ENCODE data around the gene STXBP1. TPM values are rescaled to one million over a fixed set of nuclear protein-coding genes. Genes with fewer than 3 reads are reported as not detected.
A peak's percentile ranks its signal among the peaks of the same experiment; 100 is the strongest.

STXBP1 gene
- total and polyA plus RNA-seq, 8 donors: 14.3 to 46.4 (median 22.0) TPM

- TF ChIP-seq CTCF (IDR thresholded peaks at IDR 0.05): no peak
- no peak for FAIRE-seq
- Histone ChIP-seq H3K4me3 (no peak overlapping the region), H3K27ac (no peak overlapping the region), H3K4me1 (no peaks in the 10 kb centered on the region), H3K36me3 (no peaks in the 10 kb centered on the region), H3K27me3 (no peaks in the 10 kb centered on the region), H3K9me3 (no peaks in the 10 kb centered on the region)
- no peak for DNase-seq
- intact Hi-C loops (cut with DNase I): loop anchor here in 1 of 3 donors (10.0 kb wide), 1 partner anchor 204 kb away; no protein-coding TSS in a partner anchor
- WGBS, 2 donors: 86 to 88% methylated on average over 8 of the region's 8 CpGs
- no peak for ATAC-seq
These were observed 116.7 kb downstream of the STXBP1 start for GRCh38 chr9:127728808-127729207.

GRCh38 chr9:127729522-127730256 is 117.6 kb downstream of the STXBP1 start:
- intact Hi-C loops (cut with DNase I): loop anchor here in 2 of 3 donors (5.0 to 10.0 kb wide), 3 partner anchors 137 to 235 kb away; no protein-coding TSS in a partner anchor

GRCh38 chr9:127730262-127730661 is 118.2 kb downstream of the STXBP1 start:
- DNase-seq: peak in 1 of 6 donors; percentile 61
- Histone ChIP-seq H3K27me3 (no peaks in the 10 kb centered on the region), H3K9me3 (no peaks in the 10 kb centered on the region), H3K4me1 (peaks cover 0 to 6% (median 4%) of the 10 kb centered on the region in 3 donors), H3K27ac (no peak overlapping the region), H3K4me3 (no peak overlapping the region), H3K36me3 (no peaks in the 10 kb centered on the region)
- no peak for ATAC-seq
- 87 to 91% methylated on average over 9 of the region's 9 CpGs for WGBS, 2 donors
- no peak for TF ChIP-seq CTCF (IDR thresholded peaks at IDR 0.05)
- no peak for FAIRE-seq
- intact Hi-C loops (cut with DNase I): loop anchor here in 2 of 3 donors (5.0 to 10.0 kb wide), 2 partner anchors 138 to 235 kb away; no protein-coding TSS in a partner anchor

More at GRCh38 chr9:127729522-127730256, 117.6 kb downstream of the STXBP1 start:
- H3K36me3 ChIP-seq: no peaks in the 10 kb centered on the region
- peaks cover 0 to 6% (median 4%) of the 10 kb centered on the region in 3 donors for H3K4me1 ChIP-seq
- H3K27ac ChIP-seq: no peak overlapping the region
- TF ChIP-seq CTCF (IDR thresholded peaks at IDR 0.05): no peak
- DNase-seq: no peak
- 86 to 93% methylated on average over 18 of the region's 18 CpGs for WGBS, 2 donors
- no peak for FAIRE-seq
- no peaks in the 10 kb centered on the region for H3K9me3 ChIP-seq
- ATAC-seq: no peak
- H3K27me3 ChIP-seq: no peaks in the 10 kb centered on the region
- H3K4me3 ChIP-seq: no peak overlapping the region

- FAIRE-seq: no peak
- Histone ChIP-seq H3K27ac (no peak overlapping the region), H3K4me1 (peaks cover 0 to 6% (median 4%) of the 10 kb centered on the region in 3 donors), H3K4me3 (no peak overlapping the region), H3K36me3 (no peaks in the 10 kb centered on the region), H3K9me3 (no peaks in the 10 kb centered on the region), H3K27me3 (no peaks in the 10 kb centered on the region)
- no peak for ATAC-seq
- no peak for TF ChIP-seq CTCF (IDR thresholded peaks at IDR 0.05)
- DNase-seq: peak in 1 of 6 donors; percentile 57
- 82 to 86% methylated on average over 9 of the region's 9 CpGs for WGBS, 2 donors
- intact Hi-C loops (cut with DNase I): loop anchor here in 2 of 3 donors (5.0 to 10.0 kb wide), 2 partner anchors 139 to 236 kb away; no protein-coding TSS in a partner anchor
These were observed 118.8 kb downstream of the STXBP1 start for GRCh38 chr9:127730799-127731410.

Data from pancreas (tissue), 10 donors.